Erythroblast (primary cell): ENCODE measurements around the gene ARHGAP26.

Experiments
- GATA1 ChIP-seq: IDR thresholded peaks from 2 replicates; pipeline ENCODE4 v1.6.1; 2011; ENCODE audit warnings: low read depth, mild to moderate bottlenecking, control low read depth, low read length, moderate library complexity
- POLR2A ChIP-seq: IDR thresholded peaks from 2 replicates; pipeline ENCODE4 v1.6.1; 2011; ENCODE audit warnings: mild to moderate bottlenecking, low read length

GRCh38 chr5:142816531-142817430, 46.6 kb downstream of the ARHGAP26 start:
- no peak for TF ChIP-seq POLR2A
- TF ChIP-seq GATA1, result no peak
